HG02943 (cell line): Measurements from ENCODE around the gene TGFB1.
"Not testable (repeated sequence)": the region's sequence is repeated elsewhere in the genome, so short reads cannot be mapped to it uniquely, and the experiment has no call there.

Experiments
- ATAC-seq: cut with Tn5 transposase; IDR thresholded peaks from one replicate; pipeline ENCODE4 v1.9.1; 2021; ENCODE audit warnings: mild to moderate bottlenecking, low read depth, moderate library complexity; ENCODE audit not compliant: unreplicated experiment

Gene TGFB1

GRCh38 chr19:41346916-41347315 lies 6.8 kb downstream of the TGFB1 start:
- ATAC-seq, result not testable (repeated sequence)

- ATAC-seq, result no peak
Observed at GRCh38 chr19:41344162-41344561, 9.6 kb downstream of the TGFB1 start.

- no peak for ATAC-seq
Observed at GRCh38 chr19:41341669-41342490, 11.8 kb downstream of the TGFB1 start.

- ATAC-seq, result no peak
Observed at GRCh38 chr19:41339936-41340335, 13.8 kb downstream of the TGFB1 start.

- no peak for ATAC-seq
Observed at GRCh38 chr19:41335467-41335866, 18.3 kb downstream of the TGFB1 start.

GRCh38 chr19:41334793-41335192 lies 18.9 kb downstream of the TGFB1 start:
- no peak for ATAC-seq

- no peak for ATAC-seq
Observed at GRCh38 chr19:41332468-41332867, 21.3 kb downstream of the TGFB1 start.

GRCh38 chr19:41332000-41332399 lies 21.7 kb downstream of the TGFB1 start:
- ATAC-seq, result no peak

GRCh38 chr19:41330946-41331678 lies 22.6 kb downstream of the TGFB1 start:
- ATAC-seq, result no peak

- ATAC-seq, result no peak
Observed at GRCh38 chr19:41330481-41330880, 23.2 kb downstream of the TGFB1 start.

GRCh38 chr19:41328842-41329225 lies 24.9 kb downstream of the TGFB1 start:
- no peak for ATAC-seq

- peak; percentile 15 for ATAC-seq
Observed at GRCh38 chr19:41328157-41328841, 25.4 kb downstream of the TGFB1 start.

- ATAC-seq, result peak; percentile 56
Observed at GRCh38 chr19:41327576-41328156, 26.1 kb downstream of the TGFB1 start.

GRCh38 chr19:41327076-41327575 lies 26.6 kb downstream of the TGFB1 start:
- no peak for ATAC-seq

- no peak for ATAC-seq
Observed at GRCh38 chr19:41325947-41326706, 27.6 kb downstream of the TGFB1 start.

GRCh38 chr19:41325640-41325946 lies 28.1 kb downstream of the TGFB1 start:
- no peak for ATAC-seq

GRCh38 chr19:41324921-41325639 lies 28.6 kb downstream of the TGFB1 start:
- ATAC-seq, result no peak

GRCh38 chr19:41324231-41324702 lies 29.5 kb downstream of the TGFB1 start:
- ATAC-seq, result no peak

- ATAC-seq, result no peak
Observed at GRCh38 chr19:41323430-41324125, 30.1 kb downstream of the TGFB1 start.
